ENCODE data around the gene ESPN. TPM values are rescaled to one million over a fixed set of nuclear protein-coding genes. Genes with fewer than 3 reads are reported as not detected.

The ESPN gene, protein sequence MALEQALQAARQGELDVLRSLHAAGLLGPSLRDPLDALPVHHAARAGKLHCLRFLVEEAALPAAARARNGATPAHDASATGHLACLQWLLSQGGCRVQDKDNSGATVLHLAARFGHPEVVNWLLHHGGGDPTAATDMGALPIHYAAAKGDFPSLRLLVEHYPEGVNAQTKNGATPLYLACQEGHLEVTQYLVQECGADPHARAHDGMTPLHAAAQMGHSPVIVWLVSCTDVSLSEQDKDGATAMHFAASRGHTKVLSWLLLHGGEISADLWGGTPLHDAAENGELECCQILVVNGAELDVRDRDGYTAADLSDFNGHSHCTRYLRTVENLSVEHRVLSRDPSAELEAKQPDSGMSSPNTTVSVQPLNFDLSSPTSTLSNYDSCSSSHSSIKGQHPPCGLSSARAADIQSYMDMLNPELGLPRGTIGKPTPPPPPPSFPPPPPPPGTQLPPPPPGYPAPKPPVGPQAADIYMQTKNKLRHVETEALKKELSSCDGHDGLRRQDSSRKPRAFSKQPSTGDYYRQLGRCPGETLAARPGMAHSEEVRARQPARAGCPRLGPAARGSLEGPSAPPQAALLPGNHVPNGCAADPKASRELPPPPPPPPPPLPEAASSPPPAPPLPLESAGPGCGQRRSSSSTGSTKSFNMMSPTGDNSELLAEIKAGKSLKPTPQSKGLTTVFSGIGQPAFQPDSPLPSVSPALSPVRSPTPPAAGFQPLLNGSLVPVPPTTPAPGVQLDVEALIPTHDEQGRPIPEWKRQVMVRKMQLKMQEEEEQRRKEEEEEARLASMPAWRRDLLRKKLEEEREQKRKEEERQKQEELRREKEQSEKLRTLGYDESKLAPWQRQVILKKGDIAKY
- total RNA-seq, result 0.62 TPM in 1 of 2 replicates, not detected in the other

DNA sequence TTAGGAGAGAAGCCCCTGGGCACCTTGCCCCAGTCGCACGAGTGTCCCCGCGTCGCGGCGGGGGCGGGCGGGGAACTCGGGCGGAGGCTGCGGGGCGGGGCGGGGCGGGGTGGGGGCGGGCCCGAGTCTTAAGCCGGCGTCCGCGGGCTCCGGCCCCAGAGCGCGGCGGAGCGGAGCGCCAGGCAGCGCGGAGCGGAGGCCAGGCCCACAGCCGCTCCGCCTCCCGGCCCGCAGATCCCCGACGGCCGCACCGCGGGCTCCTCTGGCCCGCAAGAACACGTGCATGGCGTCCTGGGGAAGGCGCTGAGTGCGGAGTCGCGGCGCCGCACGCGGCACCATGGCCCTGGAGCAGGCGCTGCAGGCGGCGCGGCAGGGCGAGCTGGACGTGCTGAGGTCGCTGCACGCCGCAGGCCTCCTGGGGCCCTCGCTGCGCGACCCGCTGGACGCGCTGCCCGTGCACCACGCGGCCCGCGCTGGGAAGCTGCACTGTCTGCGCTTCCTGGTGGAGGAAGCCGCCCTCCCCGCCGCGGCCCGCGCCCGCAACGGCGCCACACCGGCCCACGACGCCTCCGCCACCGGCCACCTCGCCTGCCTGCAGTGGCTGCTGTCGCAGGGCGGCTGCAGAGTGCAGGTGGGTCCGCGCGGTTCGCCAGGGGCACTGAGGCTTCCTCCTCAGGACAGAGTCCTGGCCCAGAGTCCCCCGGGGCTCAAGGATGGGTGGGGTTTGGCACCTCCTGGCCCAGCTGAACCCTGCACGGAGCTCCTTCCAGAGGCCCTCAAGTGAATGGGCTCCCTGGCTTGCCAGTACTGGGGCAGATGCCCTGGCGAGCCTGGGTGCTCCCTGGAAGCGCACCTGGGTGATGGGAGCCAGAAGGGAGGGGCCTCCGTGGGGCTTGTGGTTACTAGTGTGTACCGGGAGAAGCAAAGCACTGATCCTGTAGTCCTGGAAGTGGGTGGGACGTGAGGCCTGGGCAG, at the start of gene ESPN:
ESPN (plus strand) TSS at position 158 of the 975 bp plus-strand sequence; CDS start at position 338, 180 bp downstream.

DNA sequence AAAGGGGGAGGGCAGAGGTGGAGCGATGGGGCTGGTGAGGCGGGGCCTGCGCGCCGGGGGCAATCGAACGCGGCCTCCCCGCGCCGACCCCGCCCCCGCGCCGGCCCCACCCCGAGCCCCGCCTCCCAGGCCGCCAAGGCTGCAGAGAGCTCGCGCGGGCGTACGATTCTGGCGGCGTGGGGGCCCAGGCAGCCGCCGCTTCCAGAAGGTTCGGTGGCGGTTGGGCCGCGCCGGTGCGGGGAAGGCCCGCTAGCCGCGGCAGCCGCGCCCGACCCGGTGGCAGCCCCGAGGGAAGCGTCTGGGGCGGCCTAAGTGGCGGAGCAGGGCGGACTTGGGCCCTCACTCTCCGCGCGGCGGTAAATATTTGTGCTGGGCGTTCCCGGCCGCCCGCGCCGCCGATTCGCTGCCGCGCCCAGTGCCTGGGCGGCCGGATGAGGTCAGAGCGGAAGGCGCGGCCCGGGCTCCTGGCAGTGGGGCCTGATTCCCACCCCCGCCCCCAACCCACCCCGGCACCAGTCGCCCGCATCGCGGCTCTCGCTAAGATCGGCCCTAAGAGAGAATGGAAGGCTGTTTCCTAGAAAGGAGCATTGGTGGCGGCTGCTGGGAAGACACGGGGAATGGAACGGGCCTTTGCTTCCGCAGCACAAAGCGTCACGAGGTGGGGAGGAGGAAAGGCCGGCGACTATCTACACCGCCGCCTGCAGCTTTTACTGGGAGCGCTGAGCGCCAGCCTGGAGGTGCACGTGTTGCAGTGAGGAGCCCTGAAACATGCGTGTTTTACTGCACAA, 31.0 kb upstream of the ESPN start, which contains the start of gene ACOT7:
ACOT7 (minus strand) TSS at position 368 of the 788 bp plus-strand sequence. CDS start 368 bp downstream, outside the sequence.

DNA sequence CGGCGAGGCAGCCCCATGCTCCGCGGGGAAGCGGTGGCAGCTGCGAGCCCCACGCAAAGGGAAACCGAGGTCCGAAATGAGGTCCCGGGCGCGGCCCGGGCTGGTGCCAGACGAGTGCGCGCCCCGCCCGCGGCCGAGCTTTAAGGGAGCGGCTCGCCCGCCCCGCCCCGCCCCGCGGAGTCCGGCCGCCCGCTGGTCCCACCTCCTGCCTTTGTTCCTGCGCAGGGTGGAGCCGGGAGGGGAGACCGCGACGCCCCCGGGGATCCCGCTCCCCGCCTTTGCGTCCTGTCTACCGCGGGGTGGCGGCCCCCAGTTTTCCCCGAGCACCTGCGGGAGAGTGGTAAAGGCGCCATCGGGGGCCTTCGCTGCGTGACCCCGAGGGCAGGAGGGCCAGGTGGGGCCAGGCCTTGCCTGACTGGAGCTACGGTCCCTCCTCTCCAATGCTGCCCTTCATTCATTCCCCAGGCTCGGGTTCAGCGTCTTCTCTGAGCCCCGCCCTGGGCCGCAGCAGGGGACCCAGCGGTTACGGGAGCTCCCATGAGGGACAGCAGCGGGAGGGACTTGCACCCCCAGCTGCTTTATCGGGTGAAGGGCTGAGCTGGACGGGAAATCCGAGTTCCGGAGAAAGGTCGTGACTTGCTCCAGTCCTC, 4.6 kb upstream of the ESPN start, which contains the start of gene HES2:
HES2 (minus strand) TSS at position 116 of the 650 bp plus-strand sequence; CDS start at position 17, 99 bp downstream.

DNA sequence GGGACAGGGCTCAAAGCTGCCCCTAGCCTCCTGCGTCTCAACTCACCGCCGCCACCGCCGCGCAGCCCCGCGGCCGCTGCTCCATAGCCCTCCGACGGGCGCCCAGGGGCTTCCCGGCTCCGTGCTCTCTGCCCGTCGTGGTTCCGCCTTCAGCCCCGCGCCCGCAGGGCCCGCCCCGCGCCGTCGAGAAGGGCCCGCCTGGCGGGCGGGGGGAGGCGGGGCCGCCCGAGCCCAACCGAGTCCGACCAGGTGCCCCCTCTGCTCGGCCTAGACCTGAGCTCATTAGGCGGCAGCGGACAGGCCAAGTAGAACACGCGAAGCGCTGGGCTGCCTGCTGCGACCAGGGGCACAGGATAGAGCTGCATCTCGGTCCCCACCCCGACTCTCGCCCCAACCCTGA, 41.4 kb downstream of the ESPN start, which contains the start of gene TNFRSF25:
TNFRSF25 (minus strand) TSS at position 151 of the 400 bp plus-strand sequence; CDS start at position 85, 66 bp downstream.

DNA sequence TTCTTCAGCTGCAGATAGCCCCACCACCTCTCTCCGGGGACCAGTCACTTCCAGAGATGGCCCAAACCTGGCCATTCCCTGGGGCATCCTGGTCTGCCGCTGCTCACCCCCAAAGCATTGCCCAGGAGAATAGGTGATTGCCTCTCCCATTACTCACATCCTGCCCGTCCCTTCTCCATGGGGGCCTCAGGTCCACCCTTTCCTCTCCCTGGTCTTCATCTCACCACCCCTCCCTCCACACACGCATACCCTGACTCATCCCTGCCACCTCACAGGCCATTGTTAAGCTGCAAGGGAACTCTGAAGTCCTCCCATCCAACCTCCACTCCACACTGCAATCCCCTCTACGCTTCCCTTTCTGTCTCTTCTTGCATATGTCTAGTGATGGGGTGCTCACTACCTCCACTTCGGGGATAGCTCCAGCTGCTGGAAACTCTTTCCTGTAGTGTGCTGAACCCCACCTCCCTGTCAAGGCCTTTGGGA, 66.9 kb downstream of the ESPN start, which contains the start of gene PLEKHG5:
PLEKHG5 (minus strand) TSS at position 188 of the 483 bp plus-strand sequence. CDS start 14,096 bp downstream, outside the sequence.

Other genes starting within 250 kb of the ESPN start
- 0.11 and 0.12 TPM in 2 replicates for gene CHD5, start 244.5 kb upstream of the ESPN start, total RNA-seq
- 87.9 and 126 TPM in 2 replicates for gene RPL22, start 225.2 kb upstream of the ESPN start, total RNA-seq
- gene RNF207, start 218.7 kb upstream of the ESPN start, total RNA-seq, result 12.1 and 16.4 TPM in 2 replicates
- gene ICMT, start 188.8 kb upstream of the ESPN start, total RNA-seq, result 85.5 and 109 TPM in 2 replicates
- gene HES3, start 180.6 kb upstream of the ESPN start, total RNA-seq, result not detected in 2 replicates
- 3.0 and 7.9 TPM in 2 replicates for gene GPR153, start 163.7 kb upstream of the ESPN start, total RNA-seq
- 31.4 and 39.6 TPM in 2 replicates for gene ACOT7, start 31.0 kb upstream of the ESPN start, total RNA-seq
- under 0.01 TPM in 1 of 2 replicates, not detected in the other for gene HES2, start 4.9 kb upstream of the ESPN start, total RNA-seq
- 2.9 and 4.5 TPM in 2 replicates for gene TNFRSF25, start 41.4 kb downstream of the ESPN start, total RNA-seq
- gene PLEKHG5, start 66.9 kb downstream of the ESPN start, total RNA-seq, result 14.7 and 17.0 TPM in 2 replicates
- gene NOL9, start 129.7 kb downstream of the ESPN start, total RNA-seq, result 22.2 and 24.6 TPM in 2 replicates
- gene TAS1R1, start 130.5 kb downstream of the ESPN start, total RNA-seq, result not detected in 2 replicates
- 17.4 and 19.2 TPM in 2 replicates for gene ZBTB48, start 155.2 kb downstream of the ESPN start, total RNA-seq
- gene KLHL21, start 178.1 kb downstream of the ESPN start, total RNA-seq, result 71.9 and 94.2 TPM in 2 replicates
- 18.6 and 19.9 TPM in 2 replicates for gene PHF13, start 189.0 kb downstream of the ESPN start, total RNA-seq
- 25.7 and 31.0 TPM in 2 replicates for gene THAP3, start 200.1 kb downstream of the ESPN start, total RNA-seq

Data from uterine smooth muscle cell (primary cell).